Body of pancreas (tissue), 4 donors: ENCODE results near the gene ANTXR1.

Experiments used
- POLR2A ChIP-seq, 3 donors: fragments of 450-650 bp; IDR thresholded peaks; one replicate each; pipeline ENCODE4 v1.6.1; 2016; ENCODE audit warnings: antibody characterized with exemption in 3 of 3, mild to moderate bottlenecking in 2 of 3
- TF ChIP-seq, protein P1 (sequence below), 7 experiments: fragments of 450-650 bp in 4 of 7; fragments of 200-600 bp in 3 of 7; sonication (generic) in 3 of 7; IDR thresholded peaks; one replicate each; pipeline ENCODE4 v1.5.1; 2016 to 2019; ENCODE audit warnings: antibody characterized with exemption in 7 of 7

DNA sequence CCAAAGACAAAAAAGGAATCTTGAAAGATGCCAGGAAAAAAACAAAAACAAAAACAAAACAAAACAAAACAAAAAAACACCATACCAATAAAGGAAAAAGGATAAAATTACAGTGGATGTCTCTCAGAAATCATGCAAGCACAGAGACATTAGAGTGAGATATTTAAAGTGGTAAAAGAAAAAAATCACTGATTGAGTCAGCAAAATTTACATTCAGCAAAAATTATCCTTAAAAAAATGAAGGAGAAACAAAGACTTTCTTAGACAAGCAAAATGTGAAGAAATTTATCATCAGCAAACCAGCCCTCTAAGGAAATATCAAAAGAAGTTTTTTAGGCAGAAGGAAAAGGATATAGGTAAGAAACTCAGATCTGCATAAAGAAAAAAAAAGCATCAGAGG is 48.7 kb upstream of the ANTXR1 start:
- TF ChIP-seq, protein P1, sequence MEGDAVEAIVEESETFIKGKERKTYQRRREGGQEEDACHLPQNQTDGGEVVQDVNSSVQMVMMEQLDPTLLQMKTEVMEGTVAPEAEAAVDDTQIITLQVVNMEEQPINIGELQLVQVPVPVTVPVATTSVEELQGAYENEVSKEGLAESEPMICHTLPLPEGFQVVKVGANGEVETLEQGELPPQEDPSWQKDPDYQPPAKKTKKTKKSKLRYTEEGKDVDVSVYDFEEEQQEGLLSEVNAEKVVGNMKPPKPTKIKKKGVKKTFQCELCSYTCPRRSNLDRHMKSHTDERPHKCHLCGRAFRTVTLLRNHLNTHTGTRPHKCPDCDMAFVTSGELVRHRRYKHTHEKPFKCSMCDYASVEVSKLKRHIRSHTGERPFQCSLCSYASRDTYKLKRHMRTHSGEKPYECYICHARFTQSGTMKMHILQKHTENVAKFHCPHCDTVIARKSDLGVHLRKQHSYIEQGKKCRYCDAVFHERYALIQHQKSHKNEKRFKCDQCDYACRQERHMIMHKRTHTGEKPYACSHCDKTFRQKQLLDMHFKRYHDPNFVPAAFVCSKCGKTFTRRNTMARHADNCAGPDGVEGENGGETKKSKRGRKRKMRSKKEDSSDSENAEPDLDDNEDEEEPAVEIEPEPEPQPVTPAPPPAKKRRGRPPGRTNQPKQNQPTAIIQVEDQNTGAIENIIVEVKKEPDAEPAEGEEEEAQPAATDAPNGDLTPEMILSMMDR (IDR thresholded peaks at IDR 0.05): no peak
- no peak for TF ChIP-seq POLR2A (IDR thresholded peaks at IDR 0.05)
